PFSK-1 (cell line): Measurements from ENCODE around the gene MYL9.
A peak's percentile ranks its signal among the peaks of the same experiment; 100 is the strongest.

Experiments
- FOXP2 ChIP-seq: optimal IDR thresholded peaks from 2 replicates; pipeline ENCODE3; 2011; ENCODE audit warnings: borderline replicate concordance, control low read depth, inconsistent platforms; ENCODE audit not compliant: insufficient read depth; ENCODE audit errors: extremely low read length, extremely low read depth
- POLR2AphosphoS5 ChIP-seq: IDR thresholded peaks from 2 replicates; pipeline ENCODE4 v1.6.1; 2012; ENCODE audit warnings: low read depth, mild to moderate bottlenecking, control low read depth, low read length, moderate library complexity
- SIN3A ChIP-seq: IDR thresholded peaks from 2 replicates; pipeline ENCODE4 v1.6.1; 2012; ENCODE audit warnings: mild to moderate bottlenecking, low read length, moderate library complexity, borderline replicate concordance; ENCODE audit not compliant: insufficient read depth
- TAF1 ChIP-seq: IDR thresholded peaks from 2 replicates; pipeline ENCODE4 v1.6.1; 2012; ENCODE audit warnings: low read length, control low read depth, borderline replicate concordance; ENCODE audit not compliant: insufficient read depth
- TF ChIP-seq, protein P1 (sequence below), 2 experiments: IDR thresholded peaks; 2 replicates each; pipeline versions ENCODE4 v1.6.1 to v1.8.0; 2011 to 2012; ENCODE audit warnings: low read depth in 2 of 2, low read length in 2 of 2, control low read depth in 1 of 2, inconsistent platforms in 1 of 2, mild to moderate bottlenecking in 1 of 2, moderate library complexity in 1 of 2; ENCODE audit not compliant: insufficient read depth in 1 of 2

MYL9 gene

DNA sequence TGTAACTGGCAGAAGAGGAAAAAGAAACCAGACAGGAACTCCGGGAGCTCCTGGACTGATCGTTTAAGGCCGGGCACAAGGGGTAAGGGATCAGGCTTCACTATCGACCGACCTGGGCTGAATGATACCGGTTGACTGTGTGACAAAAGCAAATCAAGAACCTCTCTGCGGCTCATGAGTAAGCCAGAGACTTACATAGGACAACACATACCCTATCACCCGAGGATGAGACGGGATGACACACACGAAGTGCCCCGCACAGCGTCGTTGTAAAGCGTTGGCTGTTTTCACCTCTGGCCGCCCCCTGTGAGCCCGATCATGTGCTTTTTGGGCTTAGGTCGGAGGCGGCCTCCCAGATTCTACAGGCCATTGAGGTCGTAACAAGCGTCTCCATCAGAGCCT lies 31.4 kb downstream of the MYL9 start:
- no peak for TF ChIP-seq FOXP2
- TF ChIP-seq, protein P1, sequence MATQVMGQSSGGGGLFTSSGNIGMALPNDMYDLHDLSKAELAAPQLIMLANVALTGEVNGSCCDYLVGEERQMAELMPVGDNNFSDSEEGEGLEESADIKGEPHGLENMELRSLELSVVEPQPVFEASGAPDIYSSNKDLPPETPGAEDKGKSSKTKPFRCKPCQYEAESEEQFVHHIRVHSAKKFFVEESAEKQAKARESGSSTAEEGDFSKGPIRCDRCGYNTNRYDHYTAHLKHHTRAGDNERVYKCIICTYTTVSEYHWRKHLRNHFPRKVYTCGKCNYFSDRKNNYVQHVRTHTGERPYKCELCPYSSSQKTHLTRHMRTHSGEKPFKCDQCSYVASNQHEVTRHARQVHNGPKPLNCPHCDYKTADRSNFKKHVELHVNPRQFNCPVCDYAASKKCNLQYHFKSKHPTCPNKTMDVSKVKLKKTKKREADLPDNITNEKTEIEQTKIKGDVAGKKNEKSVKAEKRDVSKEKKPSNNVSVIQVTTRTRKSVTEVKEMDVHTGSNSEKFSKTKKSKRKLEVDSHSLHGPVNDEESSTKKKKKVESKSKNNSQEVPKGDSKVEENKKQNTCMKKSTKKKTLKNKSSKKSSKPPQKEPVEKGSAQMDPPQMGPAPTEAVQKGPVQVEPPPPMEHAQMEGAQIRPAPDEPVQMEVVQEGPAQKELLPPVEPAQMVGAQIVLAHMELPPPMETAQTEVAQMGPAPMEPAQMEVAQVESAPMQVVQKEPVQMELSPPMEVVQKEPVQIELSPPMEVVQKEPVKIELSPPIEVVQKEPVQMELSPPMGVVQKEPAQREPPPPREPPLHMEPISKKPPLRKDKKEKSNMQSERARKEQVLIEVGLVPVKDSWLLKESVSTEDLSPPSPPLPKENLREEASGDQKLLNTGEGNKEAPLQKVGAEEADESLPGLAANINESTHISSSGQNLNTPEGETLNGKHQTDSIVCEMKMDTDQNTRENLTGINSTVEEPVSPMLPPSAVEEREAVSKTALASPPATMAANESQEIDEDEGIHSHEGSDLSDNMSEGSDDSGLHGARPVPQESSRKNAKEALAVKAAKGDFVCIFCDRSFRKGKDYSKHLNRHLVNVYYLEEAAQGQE (IDR thresholded peaks at IDR 0.05; ENCODE audit: insufficient read depth in 1 of 2, low read depth in 2 of 2, low read length in 2 of 2), result no peak

DNA sequence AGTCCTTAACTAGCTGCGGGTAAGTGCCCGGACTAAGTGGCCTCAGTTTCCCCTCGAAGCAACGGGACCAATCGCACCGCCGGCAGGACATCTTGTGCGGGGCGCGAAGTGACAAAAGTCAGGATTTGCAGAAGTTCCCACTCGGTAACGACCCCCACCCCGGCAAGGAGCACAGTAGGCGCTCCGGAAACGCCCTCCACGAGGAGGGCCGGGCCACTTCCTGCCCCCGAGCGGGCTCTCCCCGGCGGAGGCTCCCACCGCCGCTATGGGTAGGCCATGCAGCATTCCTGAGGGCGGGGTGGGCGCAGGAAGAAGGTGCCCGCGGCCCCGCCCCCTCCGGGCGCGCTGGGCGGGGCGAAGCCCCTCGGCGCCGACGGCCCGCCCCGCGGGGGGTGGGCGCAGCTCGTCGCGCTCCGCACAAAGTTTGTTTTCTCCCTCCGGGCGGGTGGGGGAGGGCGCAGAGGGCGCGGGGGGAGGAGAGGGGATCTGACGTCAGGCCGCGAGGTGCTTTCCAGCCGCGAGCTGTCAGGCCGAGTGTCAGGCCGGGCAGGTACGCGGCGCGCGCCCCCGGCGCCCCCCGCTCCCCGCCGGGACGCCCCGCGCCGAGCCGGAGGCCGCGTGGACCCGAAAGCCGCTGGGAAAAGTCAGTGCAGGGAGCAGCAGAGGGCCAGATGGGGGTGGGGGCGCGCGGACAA lies 31.9 kb downstream of the MYL9 start, which contains the start of gene TGIF2:
Gene TGIF2, plus strand, starts transcription at position 495 of the 695 bp plus-strand sequence. CDS start 5,178 bp downstream, outside the sequence.
- TF ChIP-seq, protein P1 (IDR thresholded peaks at IDR 0.05; ENCODE audit: insufficient read depth in 1 of 2, low read depth in 2 of 2, low read length in 2 of 2), result no peak
- TF ChIP-seq FOXP2, result peak; percentile 71

DNA sequence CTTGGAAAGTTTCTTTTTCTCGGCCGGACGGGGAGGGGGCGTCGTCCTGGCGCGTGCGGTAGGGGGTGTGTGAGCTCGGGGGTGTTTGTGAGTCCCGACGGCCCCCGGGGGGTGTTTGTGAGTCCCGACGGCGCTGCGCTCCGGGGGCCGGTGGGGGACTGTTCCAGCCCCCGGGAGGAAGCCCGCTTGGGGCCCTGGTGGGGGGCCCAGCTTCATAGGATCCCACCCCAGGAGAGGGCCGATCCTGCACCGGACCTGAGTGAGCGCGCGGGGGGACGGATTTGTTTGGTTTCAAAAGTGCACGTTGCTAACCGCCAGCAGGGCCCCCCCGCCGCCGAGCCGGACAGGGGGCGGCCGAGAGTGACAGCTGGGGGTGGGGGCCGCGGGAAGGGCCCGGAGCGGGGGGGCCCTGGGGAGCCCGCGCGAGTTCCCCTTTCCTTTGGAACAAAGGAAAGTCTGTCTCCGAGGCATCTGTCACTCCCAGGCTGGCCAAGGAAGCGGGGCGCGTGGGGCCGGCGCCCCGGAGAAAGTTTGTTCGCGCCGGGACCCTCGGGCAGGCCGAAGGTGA lies 32.6 kb downstream of the MYL9 start:
- no peak for TF ChIP-seq SIN3A
- TF ChIP-seq POLR2AphosphoS5, result no peak
- TF ChIP-seq, protein P1 (IDR thresholded peaks at IDR 0.05; ENCODE audit: insufficient read depth in 1 of 2, low read depth in 2 of 2, low read length in 2 of 2), result no peak
- no peak for TF ChIP-seq TAF1
- no peak for TF ChIP-seq FOXP2

DNA sequence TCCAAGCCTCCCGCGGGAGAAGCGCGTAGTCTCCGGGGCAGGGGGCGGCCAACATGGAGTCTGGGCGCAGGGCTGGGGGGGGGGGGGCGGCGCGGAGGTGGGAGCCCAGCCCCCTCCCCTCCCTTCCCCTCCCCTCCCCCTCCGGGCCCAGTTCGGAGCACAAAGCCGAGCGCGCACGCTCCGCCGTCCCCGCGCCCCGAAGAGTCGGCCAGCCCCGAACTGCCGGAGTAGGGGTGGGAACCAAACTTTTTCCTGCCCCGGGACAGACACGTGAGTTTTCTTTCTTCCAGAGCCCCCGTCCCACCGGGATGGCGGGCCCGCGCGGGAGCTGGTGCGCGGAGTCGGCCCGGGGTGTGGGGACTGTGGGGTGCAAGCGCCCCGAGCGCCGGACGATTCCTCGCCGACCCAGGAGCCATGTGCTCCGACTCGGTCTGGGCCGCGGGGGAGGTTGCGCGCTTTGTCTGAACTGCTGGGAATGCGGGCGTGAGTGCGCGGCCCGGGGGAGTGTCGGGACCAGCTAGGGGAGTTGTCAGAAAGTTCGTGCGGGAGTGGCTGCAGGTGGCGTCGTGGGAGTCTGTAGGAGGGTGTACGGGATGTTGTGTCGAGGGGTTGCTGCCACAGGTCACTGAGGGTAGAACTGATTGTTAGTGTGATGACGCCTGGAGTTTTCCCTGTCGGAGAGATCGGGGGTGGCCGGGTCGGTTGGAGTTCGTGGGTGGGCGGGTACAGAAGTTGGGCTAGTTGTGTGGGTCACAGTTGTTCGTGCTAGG lies 33.2 kb downstream of the MYL9 start:
- TF ChIP-seq FOXP2 (peak; percentile 40), TAF1 (peak; percentile 8; the same call in 1 of the 2 replicates), SIN3A (peak; percentile 71; the same call in 1 of the 2 replicates), POLR2AphosphoS5 (no peak)
- TF ChIP-seq, protein P1 (IDR thresholded peaks at IDR 0.05; ENCODE audit: insufficient read depth in 1 of 2, low read depth in 2 of 2, low read length in 2 of 2), result no peak

DNA sequence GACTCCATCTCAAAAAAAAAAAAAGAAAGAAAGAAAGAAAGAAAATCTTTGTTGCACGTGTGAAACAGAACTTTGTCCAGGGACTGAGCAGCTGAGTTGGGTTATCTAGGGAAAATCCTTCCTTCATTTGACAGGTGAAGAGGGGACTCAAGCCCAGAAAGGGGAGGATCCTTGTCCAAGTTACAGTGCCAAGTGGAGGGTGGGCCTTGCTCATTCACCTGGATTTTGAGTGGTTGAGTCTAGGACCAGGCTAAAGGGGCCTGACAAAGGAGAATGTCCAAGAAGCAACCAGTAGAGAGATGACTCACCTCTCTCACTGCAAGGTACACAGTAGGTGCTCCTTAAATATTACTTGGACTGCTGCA lies 34.7 kb downstream of the MYL9 start:
- TF ChIP-seq SIN3A (no peak), TAF1 (no peak), FOXP2 (no peak), POLR2AphosphoS5 (no peak)
- TF ChIP-seq, protein P1 (IDR thresholded peaks at IDR 0.05; ENCODE audit: insufficient read depth in 1 of 2, low read depth in 2 of 2, low read length in 2 of 2), result no peak
